IMR-90 (cell line): ENCODE measurements around the gene PCGF3. TPM values are rescaled to one million over a fixed set of nuclear protein-coding genes. Genes with fewer than 3 reads are reported as not detected.

Experiments
- ATAC-seq: fragments of 200-7000 bp; cut with Tn5 transposase; 2 replicates; pipeline ENCODE4 v1.9.1; 2020; ENCODE audit warnings: low read depth, mild to moderate bottlenecking, moderate library complexity
- BruUV-seq: library from RNA; stranded (reverse); fragments of 400-500 nt; replicated peaks from 2 replicates; lab custom pipeline; 2021; lab: Mats Ljungman, UMichigan
- CTCF ChIA-PET: fragments of 300-600 bp; formaldehyde crosslinking; extraction: SDS; loops from one replicate; lab custom pipeline; 2021; ENCODE audit warnings: antibody characterized with exemption; lab: Yijun Ruan, JAX
- POLR2A ChIA-PET: fragments of 300-600 bp; sonication (Branson Sonifier 250); formaldehyde crosslinking; loops from one replicate; lab custom pipeline; 2022; ENCODE audit warnings: antibody characterized with exemption; ENCODE audit not compliant: unreplicated experiment; lab: Charles Lee
- DNase-seq: peaks from one replicate; pipeline ENCODE4 v3.0.0; 2013
- H2AFZ ChIP-seq: replicated peaks from 2 replicates; pipeline ENCODE3; 2013; ENCODE audit warnings: low read length, mild to moderate bottlenecking; ENCODE audit not compliant: poor library complexity
- H2AK5ac ChIP-seq: 2 replicates; pipeline ENCODE4 v1.6.1; 2013; ENCODE audit warnings: low read depth, low read length, inconsistent platforms
- H2AK9ac ChIP-seq: replicated peaks from 2 replicates; pipeline ENCODE3; 2013; ENCODE audit warnings: mild to moderate bottlenecking, low read depth, low read length, moderate library complexity; ENCODE audit not compliant: poor library complexity
- H2BK120ac ChIP-seq: 2 replicates; pipeline ENCODE4 v1.6.1; 2013; ENCODE audit warnings: low read depth, low read length, inconsistent platforms
- H2BK15ac ChIP-seq: 3 replicates; pipeline ENCODE4 v1.6.1; 2013; ENCODE audit warnings: low read depth, low read length, inconsistent platforms
- H2BK20ac ChIP-seq: 2 replicates; pipeline ENCODE4 v1.6.1; 2013; ENCODE audit warnings: low read depth, mild to moderate bottlenecking, inconsistent platforms, low read length, moderate library complexity
- H2BK5ac ChIP-seq: 2 replicates; pipeline ENCODE4 v1.6.1; 2013; ENCODE audit warnings: mild to moderate bottlenecking, low read depth, low read length, inconsistent platforms; ENCODE audit not compliant: poor library complexity, severe bottlenecking
- H3K14ac ChIP-seq: replicated peaks from 2 replicates; pipeline ENCODE4 v1.6.1; 2013; ENCODE audit warnings: low read depth, low read length, inconsistent platforms
- H3K18ac ChIP-seq: 2 replicates; pipeline ENCODE4 v1.6.1; 2013; ENCODE audit warnings: low read depth, low read length, control low read depth
- H3K23ac ChIP-seq: 2 replicates; pipeline ENCODE4 v1.6.1; 2013; ENCODE audit warnings: low read depth, low read length, inconsistent platforms
- H3K27ac ChIP-seq: 2 replicates; pipeline ENCODE4 v1.5.1; 2013; ENCODE audit warnings: mild to moderate bottlenecking, control low read depth, low read length; ENCODE audit not compliant: insufficient read depth
- H3K27me3 ChIP-seq: 2 replicates; pipeline ENCODE4 v1.6.1; 2013; ENCODE audit warnings: low read length; ENCODE audit not compliant: control insufficient read depth, insufficient read depth
- H3K36me3 ChIP-seq: 2 replicates; pipeline ENCODE4 v1.6.1; 2013; ENCODE audit warnings: low read length, mixed read lengths; ENCODE audit not compliant: control insufficient read depth, insufficient read depth
- H3K4ac ChIP-seq: 2 replicates; pipeline ENCODE4 v1.6.1; 2013; ENCODE audit warnings: low read depth, low read length, inconsistent platforms
- H3K4me1 ChIP-seq: 2 replicates; pipeline ENCODE4 v1.6.1; 2013; ENCODE audit warnings: low read length, mixed read lengths; ENCODE audit not compliant: control insufficient read depth, insufficient read depth
- H3K4me2 ChIP-seq: 2 replicates; pipeline ENCODE4 v1.6.1; 2013; ENCODE audit warnings: low read depth, mild to moderate bottlenecking, control low read depth, low read length, moderate library complexity
- H3K4me3 ChIP-seq: 2 replicates; pipeline ENCODE4 v1.5.1; 2013; ENCODE audit warnings: low read depth, mild to moderate bottlenecking, control low read depth, low read length, moderate library complexity; ENCODE audit not compliant: insufficient read depth
- H3K56ac ChIP-seq: 2 replicates; pipeline ENCODE4 v1.6.1; 2013; ENCODE audit warnings: low read length, inconsistent platforms; ENCODE audit not compliant: insufficient read depth; ENCODE audit errors: extremely low read depth
- H3K79me1 ChIP-seq, 2 experiments: 2 replicates each; pipeline ENCODE4 v1.6.1; 2013; ENCODE audit warnings: low read length in 2 of 2, inconsistent platforms in 1 of 2, low read depth in 1 of 2
- H3K9ac ChIP-seq: 2 replicates; pipeline ENCODE4 v1.6.1; 2013; ENCODE audit warnings: low read depth, low read length, control low read depth
- H3K9me1 ChIP-seq: 2 replicates; pipeline ENCODE4 v1.6.1; 2013; ENCODE audit warnings: low read length, inconsistent platforms; ENCODE audit not compliant: insufficient read depth
- H3K9me3 ChIP-seq: 2 replicates; pipeline ENCODE4 v1.6.1; 2013; ENCODE audit warnings: low read length; ENCODE audit not compliant: control insufficient read depth, insufficient read depth
- H4K20me1 ChIP-seq: 2 replicates; pipeline ENCODE4 v1.6.1; 2013; ENCODE audit warnings: low read length, inconsistent platforms; ENCODE audit not compliant: insufficient read depth
- H4K5ac ChIP-seq: 2 replicates; pipeline ENCODE4 v1.6.1; 2013; ENCODE audit warnings: mild to moderate bottlenecking, low read depth, low read length, control low read depth
- H4K8ac ChIP-seq, 2 experiments: 2 replicates each; pipeline ENCODE4 v1.6.1; 2013; ENCODE audit warnings: low read depth in 2 of 2, low read length in 2 of 2, control low read depth in 1 of 2, inconsistent platforms in 1 of 2
- H4K91ac ChIP-seq: 2 replicates; pipeline ENCODE4 v1.6.1; 2013; ENCODE audit warnings: low read depth, low read length, inconsistent platforms; ENCODE audit not compliant: insufficient read depth
- BHLHE40 ChIP-seq: fragments of 150-350 bp; IDR thresholded peaks from 2 replicates; pipeline ENCODE4 v1.6.1; 2016; ENCODE audit warnings: mild to moderate bottlenecking, low read depth, low read length
- CEBPB ChIP-seq: IDR thresholded peaks from 2 replicates; pipeline ENCODE4 v1.6.1; 2012; ENCODE audit warnings: low read depth, low read length, improper control_type of control experiment
- CHD1 ChIP-seq: IDR thresholded peaks from 2 replicates; pipeline ENCODE4 v1.6.1; 2012; ENCODE audit warnings: low read depth, low read length, improper control_type of control experiment
- CTCF ChIP-seq: conservative IDR thresholded peaks from 2 replicates; pipeline ENCODE4 v1.5.1; 2012; ENCODE audit warnings: mild to moderate bottlenecking, low read depth, low read length, improper control_type of control experiment
- FOS ChIP-seq: fragments of 150-350 bp; IDR thresholded peaks from 2 replicates; pipeline ENCODE4 v1.6.1; 2016; ENCODE audit warnings: low read depth, low read length
- MAFK ChIP-seq: IDR thresholded peaks from 2 replicates; pipeline ENCODE4 v1.6.1; 2012; ENCODE audit warnings: low read depth, low read length, improper control_type of control experiment
- MAZ ChIP-seq: IDR thresholded peaks from 2 replicates; pipeline ENCODE4 v1.6.1; 2012; ENCODE audit warnings: low read depth, mild to moderate bottlenecking, low read length, improper control_type of control experiment, moderate library complexity, borderline replicate concordance
- MXI1 ChIP-seq: IDR thresholded peaks from 2 replicates; pipeline ENCODE4 v1.6.1; 2012; ENCODE audit warnings: low read depth, mild to moderate bottlenecking, low read length, moderate library complexity, borderline replicate concordance
- NFE2L2 ChIP-seq: fragments of 150-350 bp; IDR thresholded peaks from 2 replicates; pipeline ENCODE4 v1.6.1; 2016; ENCODE audit warnings: low read depth, mild to moderate bottlenecking, low read length
- POLR2A ChIP-seq: IDR thresholded peaks from 2 replicates; pipeline ENCODE4 v1.6.1; 2012; ENCODE audit warnings: mild to moderate bottlenecking, low read depth, low read length
- RAD21 ChIP-seq: IDR thresholded peaks from 2 replicates; pipeline ENCODE4 v1.6.1; 2012; ENCODE audit warnings: low read length, improper control_type of control experiment
- RCOR1 ChIP-seq: IDR thresholded peaks from 2 replicates; pipeline ENCODE4 v1.6.1; 2012; ENCODE audit warnings: mild to moderate bottlenecking, low read length, improper control_type of control experiment; ENCODE audit not compliant: insufficient replicate concordance
- RFX5 ChIP-seq: IDR thresholded peaks from 2 replicates; pipeline ENCODE4 v1.8.0; 2012; ENCODE audit warnings: low read depth, mild to moderate bottlenecking, low read length, moderate library complexity
- SMC3 ChIP-seq: fragments of 150-350 bp; IDR thresholded peaks from 2 replicates; pipeline ENCODE4 v1.6.1; 2016; ENCODE audit warnings: low read depth, mild to moderate bottlenecking, antibody characterized with exemption, low read length, moderate library complexity
- USF2 ChIP-seq: fragments of 150-350 bp; IDR thresholded peaks from 2 replicates; pipeline ENCODE4 v1.6.1; 2017; ENCODE audit warnings: mild to moderate bottlenecking, antibody characterized with exemption, low read length, low read depth
- WGBS, 2 experiments: methylation state at CpG; one replicate each; pipeline versions ENCODE4 v1.1.5 to v1.1.7; 2013; ENCODE audit warnings: missing lambda C conversion rate in 2 of 2; ENCODE audit not compliant: insufficient read length in 1 of 2; ENCODE audit errors: extremely low coverage in 2 of 2; 5-methylcytosine and 5-hydroxymethylcytosine counted together
- dilution Hi-C: fragments of 300-500 bp; cut with HindIII; formaldehyde crosslinking; loops from one replicate; pipeline ENCODE4 v1.14.3; 2018; ENCODE audit warnings: low sequenced_read_pairs; ENCODE audit not compliant: unreplicated experiment
- in situ Hi-C: fragments of 300-500 bp; cut with MboI; formaldehyde crosslinking; loops from 3 replicates; pipeline ENCODE4 v1.14.3; 2019; ENCODE audit warnings: low sequenced_read_pairs, inconsistent platforms, mixed read lengths
- intact Hi-C: fragments of 100-400 bp; cut with micrococcal nuclease; formaldehyde crosslinking; loops from 2 replicates; pipeline ENCODE4 v1.10.0; 2022
- polyA plus RNA-seq, 3 experiments: library from polyadenylated mRNA; depleted of rRNA; stranded (reverse); fragments of >200 nt; gene quantifications; 2 replicates each; pipeline ENCODE4 v1.2.3, GENCODE V29; 2012; ENCODE audit warnings: low replicate concordance in 1 of 3
- total RNA-seq: library from RNA; depleted of rRNA; stranded (reverse); fragments of >200 nt; gene quantifications from 2 replicates; pipeline ENCODE4 v1.2.3, GENCODE V29; 2012
- TF ChIP-seq, protein P1 (sequence below): fragments of 150-350 bp; IDR thresholded peaks from 2 replicates; pipeline ENCODE4 v1.6.1; 2016; ENCODE audit warnings: low read depth, mild to moderate bottlenecking, low read length, moderate library complexity, borderline replicate concordance

Gene PCGF3
- total and polyA plus RNA-seq, 2 of the 4 experiments (the other 2 are of a cell fraction), result 40.0 to 55.3 TPM

GRCh38 chr4:769511-769910, 63.9 kb downstream of the PCGF3 start:
- 99% methylated on average over 11 of the region's 19 CpGs; no CpG with 5 or more reads in 1 of the 2 experiments for WGBS, 2 experiments
- no peak overlapping the region for H3K27ac ChIP-seq
- peaks cover 97% of the 10 kb centered on the region for H4K20me1 ChIP-seq
- peaks cover 2% of the 10 kb centered on the region; the same call in 1 of the 2 replicates for H3K4me1 ChIP-seq
- H3K9me3 ChIP-seq, result no peaks in the 10 kb centered on the region
- H2AK9ac ChIP-seq, result no peak overlapping the region
- H3K9me1 ChIP-seq, result peaks cover 14% of the 10 kb centered on the region
- H2BK5ac ChIP-seq, result no peak overlapping the region
- ChIA-PET CTCF (no interaction called here), POLR2A (no interaction called here)
- H4K8ac ChIP-seq, result no peak overlapping the region; a peak in 1 of 4 replicates
- H2BK15ac ChIP-seq, result no peak overlapping the region
- peaks cover 58% of the 10 kb centered on the region for H3K36me3 ChIP-seq
- H2AK5ac ChIP-seq, result no peak overlapping the region
- H3K14ac ChIP-seq, result no peak overlapping the region
- H3K9ac ChIP-seq, result no peak overlapping the region
- no peak overlapping the region for H3K23ac ChIP-seq
- in situ Hi-C loops, result no loop called here
- no peak overlapping the region for H3K56ac ChIP-seq
- intact Hi-C loops, result no loop called here
- H4K91ac ChIP-seq, result no peak overlapping the region
- peaks cover 21 to 72% of the 10 kb centered on the region in 2 experiments for H3K79me1 ChIP-seq
- H3K4ac ChIP-seq, result no peak overlapping the region
- H2BK120ac ChIP-seq, result no peak overlapping the region
- ATAC-seq (no peak), DNase-seq (no peak)
- H3K18ac ChIP-seq, result no peak overlapping the region
- no peak overlapping the region for H2AFZ ChIP-seq
- no peaks in the 10 kb centered on the region for H3K27me3 ChIP-seq
- H2BK20ac ChIP-seq, result no peak overlapping the region
- TF ChIP-seq POLR2A (no peak), CEBPB (no peak), NFE2L2 (no peak), SMC3 (no peak), USF2 (no peak), CTCF (no peak), CHD1 (no peak), RFX5 (no peak), BHLHE40 (no peak), MXI1 (no peak), RCOR1 (no peak), MAZ (no peak), FOS (no peak), MAFK (no peak), RAD21 (no peak)
- TF ChIP-seq, protein P1, sequence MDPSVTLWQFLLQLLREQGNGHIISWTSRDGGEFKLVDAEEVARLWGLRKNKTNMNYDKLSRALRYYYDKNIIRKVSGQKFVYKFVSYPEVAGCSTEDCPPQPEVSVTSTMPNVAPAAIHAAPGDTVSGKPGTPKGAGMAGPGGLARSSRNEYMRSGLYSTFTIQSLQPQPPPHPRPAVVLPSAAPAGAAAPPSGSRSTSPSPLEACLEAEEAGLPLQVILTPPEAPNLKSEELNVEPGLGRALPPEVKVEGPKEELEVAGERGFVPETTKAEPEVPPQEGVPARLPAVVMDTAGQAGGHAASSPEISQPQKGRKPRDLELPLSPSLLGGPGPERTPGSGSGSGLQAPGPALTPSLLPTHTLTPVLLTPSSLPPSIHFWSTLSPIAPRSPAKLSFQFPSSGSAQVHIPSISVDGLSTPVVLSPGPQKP, result no peak
- dilution Hi-C loops, result no loop called here
- no peak overlapping the region for H4K5ac ChIP-seq
- no peak overlapping the region for H3K4me2 ChIP-seq
- H3K4me3 ChIP-seq, result no peak overlapping the region
- BruUV-seq, result TSS peak; percentile 3
